ENCODE measurements around the gene NOP16. TPM values are rescaled to one million over a fixed set of nuclear protein-coding genes. Genes with fewer than 3 reads are reported as not detected.
A peak's percentile ranks its signal among the peaks of the same experiment; 100 is the strongest.
"Not testable (repeated sequence)": the region's sequence is repeated elsewhere in the genome, so short reads cannot be mapped to it uniquely, and the experiment has no call there.

NOP16 gene
- total RNA-seq, 6 donors from 2014 or later = 3.1 to 25.4 (median 12.1) TPM

DNA sequence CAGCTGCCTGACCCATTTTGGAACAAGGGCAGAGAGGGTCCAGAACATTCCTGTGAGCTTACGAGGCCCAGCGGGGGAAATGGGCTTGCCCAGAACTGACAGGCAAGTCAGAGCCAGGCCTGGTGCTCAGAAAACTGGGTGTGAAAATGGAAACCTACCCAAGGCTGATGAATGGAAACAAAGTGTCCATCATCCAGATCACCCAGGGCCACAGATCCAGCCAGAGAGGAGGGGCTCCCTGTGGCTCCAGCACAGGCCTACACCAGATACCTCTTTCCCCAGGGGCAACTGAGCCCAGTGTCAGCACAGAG, 24.8 kb upstream of the NOP16 start:
- Histone ChIP-seq H3K27ac (peak overlapping the region; percentile 12 to 95 (median 48)), H3K27me3 (no peaks in the 10 kb centered on the region), H3K4me3 (no peak overlapping the region), H3K9me3 (no peaks in the 10 kb centered on the region), H3K36me3 (peaks cover 0 to 18% (median 14%) of the 10 kb centered on the region in 4 donors), H3K4me1 (peaks cover 37 to 54% (median 48%) of the 10 kb centered on the region in 4 donors)
- no peak for ATAC-seq (ENCODE audit: low FRiP score in 2 of 2)
- 88 to 89% methylated on average over 2 of the region's 2 CpGs for WGBS, 2 donors
- TF ChIP-seq EP300 (IDR thresholded peaks at IDR 0.05) = no peak
- TF ChIP-seq, protein P1, sequence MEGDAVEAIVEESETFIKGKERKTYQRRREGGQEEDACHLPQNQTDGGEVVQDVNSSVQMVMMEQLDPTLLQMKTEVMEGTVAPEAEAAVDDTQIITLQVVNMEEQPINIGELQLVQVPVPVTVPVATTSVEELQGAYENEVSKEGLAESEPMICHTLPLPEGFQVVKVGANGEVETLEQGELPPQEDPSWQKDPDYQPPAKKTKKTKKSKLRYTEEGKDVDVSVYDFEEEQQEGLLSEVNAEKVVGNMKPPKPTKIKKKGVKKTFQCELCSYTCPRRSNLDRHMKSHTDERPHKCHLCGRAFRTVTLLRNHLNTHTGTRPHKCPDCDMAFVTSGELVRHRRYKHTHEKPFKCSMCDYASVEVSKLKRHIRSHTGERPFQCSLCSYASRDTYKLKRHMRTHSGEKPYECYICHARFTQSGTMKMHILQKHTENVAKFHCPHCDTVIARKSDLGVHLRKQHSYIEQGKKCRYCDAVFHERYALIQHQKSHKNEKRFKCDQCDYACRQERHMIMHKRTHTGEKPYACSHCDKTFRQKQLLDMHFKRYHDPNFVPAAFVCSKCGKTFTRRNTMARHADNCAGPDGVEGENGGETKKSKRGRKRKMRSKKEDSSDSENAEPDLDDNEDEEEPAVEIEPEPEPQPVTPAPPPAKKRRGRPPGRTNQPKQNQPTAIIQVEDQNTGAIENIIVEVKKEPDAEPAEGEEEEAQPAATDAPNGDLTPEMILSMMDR (IDR thresholded peaks at IDR 0.05) = no peak
- TF ChIP-seq POLR2AphosphoS5 (IDR thresholded peaks at IDR 0.05) = peak in 1 of 2 donors; percentile 23
- TF ChIP-seq POLR2A (IDR thresholded peaks at IDR 0.05) = no peak
- no peak for DNase-seq

DNA sequence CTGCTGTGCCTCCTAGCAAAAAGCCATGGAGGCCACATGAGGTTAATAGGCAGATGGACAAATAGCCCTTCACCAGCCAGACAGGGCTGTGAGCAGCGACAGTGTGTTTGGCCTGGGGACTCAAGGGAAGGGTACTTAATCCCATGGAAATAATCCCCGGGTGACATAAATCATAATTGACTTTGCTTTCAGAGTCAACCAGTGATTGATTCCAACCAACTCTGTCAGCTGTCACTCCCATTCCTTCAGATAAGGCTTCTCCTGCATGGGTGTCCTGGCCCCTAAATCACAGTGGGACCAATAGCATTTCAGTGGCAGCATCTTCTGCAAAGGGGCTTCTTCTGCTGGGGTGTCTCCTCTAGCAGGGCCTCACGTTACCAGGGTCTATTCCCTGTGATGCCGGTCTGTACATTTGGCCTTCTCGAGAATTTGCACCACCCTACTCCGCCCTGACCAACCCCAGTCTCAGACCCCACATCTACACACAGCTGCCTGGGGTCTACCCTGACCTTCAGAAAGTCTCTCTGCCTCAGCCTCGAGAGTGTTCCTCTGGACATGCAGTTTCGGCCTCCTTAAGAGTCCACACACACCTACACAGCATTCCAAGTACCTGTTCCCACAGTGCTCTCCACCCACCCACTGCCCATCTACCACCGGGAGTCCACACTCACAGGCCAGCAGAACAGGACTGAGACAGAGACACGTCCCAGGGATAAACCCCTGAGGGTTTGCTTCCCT, 24.3 kb upstream of the NOP16 start:
- Histone ChIP-seq H3K27ac (peak overlapping the region; percentile 12 to 95 (median 40)), H3K36me3 (peaks cover 0 to 23% (median 19%) of the 10 kb centered on the region in 4 donors), H3K9me3 (no peaks in the 10 kb centered on the region), H3K4me1 (peaks cover 37 to 54% (median 48%) of the 10 kb centered on the region in 4 donors), H3K27me3 (no peaks in the 10 kb centered on the region), H3K4me3 (no peak overlapping the region)
- ATAC-seq (ENCODE audit: low FRiP score in 2 of 2) (no peak), DNase-seq (no peak)
- TF ChIP-seq POLR2AphosphoS5 (IDR thresholded peaks at IDR 0.05) (no peak), EP300 (IDR thresholded peaks at IDR 0.05) (no peak)
- 74 to 85% methylated on average over 10 of the region's 10 CpGs for WGBS, 2 donors

DNA sequence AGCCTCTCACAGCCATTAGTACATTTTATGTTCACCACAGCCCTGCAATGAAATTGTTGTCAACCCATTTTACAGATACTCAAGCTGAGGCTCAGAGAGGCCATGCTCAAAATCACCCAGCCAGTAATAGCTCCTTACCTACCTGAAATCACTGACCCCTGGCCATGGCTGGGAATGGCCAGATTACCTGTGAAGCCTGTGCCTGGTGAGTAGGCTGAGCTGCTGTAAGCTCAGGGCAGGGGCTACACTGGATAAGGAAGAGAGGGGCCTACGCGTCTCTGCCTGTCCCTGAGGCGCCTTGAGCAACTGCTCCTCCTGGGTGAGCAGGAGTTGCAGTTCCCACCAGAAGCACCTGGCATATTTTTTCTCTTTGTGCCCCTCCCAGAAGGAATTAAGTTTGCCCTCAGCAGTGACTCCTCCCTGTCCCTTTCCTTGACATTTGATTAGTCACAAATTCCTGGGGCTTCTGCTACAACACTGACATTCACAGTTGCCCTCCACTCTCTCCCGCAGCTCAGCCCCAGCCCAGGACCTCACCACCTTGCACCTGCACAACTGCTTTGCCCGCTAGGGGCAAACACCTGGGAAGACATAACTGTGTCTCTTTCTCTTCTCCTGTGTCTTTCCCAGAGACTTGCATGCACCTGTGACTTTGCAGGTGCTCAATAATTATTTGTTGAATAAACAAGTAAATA, 22.2 kb upstream of the NOP16 start:
- Histone ChIP-seq H3K4me3 (no peak overlapping the region), H3K36me3 (peaks cover 2 to 43% (median 34%) of the 10 kb centered on the region in 4 donors), H3K9me3 (no peaks in the 10 kb centered on the region), H3K27me3 (no peaks in the 10 kb centered on the region), H3K27ac (no peak overlapping the region), H3K4me1 (peaks cover 31 to 46% (median 39%) of the 10 kb centered on the region in 4 donors)
- TF ChIP-seq, protein P1 (IDR thresholded peaks at IDR 0.05) = no peak
- TF ChIP-seq EP300 (IDR thresholded peaks at IDR 0.05) (no peak), POLR2A (IDR thresholded peaks at IDR 0.05) (no peak), POLR2AphosphoS5 (IDR thresholded peaks at IDR 0.05) (no peak)
- WGBS, 2 donors = 93 to 96% methylated on average over 3 to 5 of the region's 5 CpGs
- ATAC-seq (ENCODE audit: low FRiP score in 2 of 2) (no peak), DNase-seq (no peak)

DNA sequence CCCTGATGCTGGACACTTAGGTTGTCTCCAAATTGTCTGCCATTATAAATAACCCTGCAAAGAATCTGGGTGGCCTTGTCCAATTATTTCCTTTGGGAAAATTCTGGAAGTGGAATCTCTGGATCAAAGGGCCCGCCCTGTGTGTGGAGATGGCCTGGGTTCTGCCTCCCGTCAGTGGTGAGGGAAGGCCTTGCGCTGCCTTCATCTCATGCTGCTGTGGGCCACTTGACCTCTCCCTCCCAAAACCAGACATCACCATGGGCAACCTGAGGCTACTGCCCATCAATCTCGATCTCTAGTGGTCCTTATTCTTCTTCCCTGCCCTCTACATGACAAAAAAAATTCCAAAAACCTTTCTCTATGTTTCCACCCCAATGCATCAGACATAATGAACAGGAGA, 21.4 kb upstream of the NOP16 start:
- TF ChIP-seq EP300 (IDR thresholded peaks at IDR 0.05) (no peak), POLR2A (IDR thresholded peaks at IDR 0.05) (no peak), POLR2AphosphoS5 (IDR thresholded peaks at IDR 0.05) (no peak)
- TF ChIP-seq, protein P1 (IDR thresholded peaks at IDR 0.05) = no peak
- no peak overlapping the region for H3K4me3 ChIP-seq
- no peak overlapping the region for H3K27ac ChIP-seq
- DNase-seq = no peak
- no peaks in the 10 kb centered on the region for H3K27me3 ChIP-seq
- peaks cover 2 to 46% (median 36%) of the 10 kb centered on the region in 4 donors for H3K36me3 ChIP-seq
- no peaks in the 10 kb centered on the region for H3K9me3 ChIP-seq
- 93 to 98% methylated on average over 4 of the region's 4 CpGs for WGBS, 2 donors
- ATAC-seq (ENCODE audit: low FRiP score in 2 of 2) = no peak
- H3K4me1 ChIP-seq = peaks cover 23 to 37% (median 31%) of the 10 kb centered on the region in 4 donors

DNA sequence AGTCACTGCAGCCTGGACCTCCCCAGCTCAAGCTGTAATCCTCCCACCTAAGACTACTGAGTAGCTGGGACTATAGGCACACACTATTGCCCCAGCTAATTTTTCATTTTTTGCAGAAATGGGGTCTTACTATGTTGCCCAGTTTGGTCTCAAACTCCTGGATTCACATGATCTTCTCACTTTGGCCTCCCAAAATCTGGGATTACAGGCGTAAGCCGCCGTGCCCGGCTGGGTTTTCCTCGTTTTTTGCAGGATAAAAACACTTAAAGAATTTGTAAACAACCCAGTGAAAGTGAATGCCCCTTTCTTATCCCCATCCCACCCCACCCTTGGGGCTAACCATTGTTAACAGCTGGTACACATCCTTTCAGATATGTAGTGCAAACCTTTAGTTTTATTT, 20.2 kb upstream of the NOP16 start:
- Histone ChIP-seq H3K4me1 (peaks cover 13 to 25% (median 19%) of the 10 kb centered on the region in 4 donors), H3K4me3 (no peak overlapping the region), H3K27ac (no peak overlapping the region), H3K27me3 (no peaks in the 10 kb centered on the region), H3K9me3 (no peaks in the 10 kb centered on the region), H3K36me3 (peaks cover 2 to 54% (median 36%) of the 10 kb centered on the region in 4 donors)
- DNase-seq = no peak
- WGBS, 2 donors = 87 to 88% methylated on average over 5 of the region's 5 CpGs
- TF ChIP-seq EP300 (IDR thresholded peaks at IDR 0.05) (no peak), POLR2AphosphoS5 (IDR thresholded peaks at IDR 0.05) (no peak), POLR2A (IDR thresholded peaks at IDR 0.05) (no peak)
- TF ChIP-seq, protein P1 (IDR thresholded peaks at IDR 0.05) = no peak
- no peak for ATAC-seq (ENCODE audit: low FRiP score in 2 of 2)

DNA sequence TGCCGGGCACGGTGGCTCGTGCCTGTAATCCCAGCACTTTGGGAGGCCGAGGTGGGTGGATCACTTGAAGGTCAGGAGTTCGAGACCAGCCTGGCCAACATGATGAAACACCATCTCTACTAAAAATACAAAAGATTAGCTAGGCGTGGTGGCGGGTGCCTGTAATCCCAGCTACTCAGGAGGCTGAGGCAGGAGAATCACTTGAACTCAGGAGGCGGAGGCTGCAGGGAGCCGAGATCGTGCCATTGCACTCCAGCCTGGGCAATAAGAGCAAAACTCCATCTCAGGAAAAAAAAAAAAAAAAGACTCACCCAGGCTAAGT, 19.8 kb upstream of the NOP16 start:
- DNase-seq; H3K27me3 ChIP-seq; H3K4me3 ChIP-seq; H3K9me3 ChIP-seq; H3K27ac ChIP-seq; ATAC-seq (ENCODE audit: low FRiP score in 2 of 2): not testable (repeated sequence)
- Histone ChIP-seq H3K36me3 (peaks cover 2 to 54% (median 36%) of the 10 kb centered on the region in 4 donors), H3K4me1 (peaks cover 9 to 22% (median 16%) of the 10 kb centered on the region in 4 donors)
- WGBS, 2 donors = 90 to 95% methylated on average over 10 of the region's 10 CpGs

All from upper lobe of left lung (tissue), 6 donors.